Measurements from ENCODE around the gene YJU2. TPM values are rescaled to one million over a fixed set of nuclear protein-coding genes. Genes with fewer than 3 reads are reported as not detected.

YJU2 gene
- total and polyA plus RNA-seq, 9 donors, result 18.4 to 33.1 (median 21.5) TPM

GRCh38 chr19:4224470-4224869 is 22.4 kb upstream of the YJU2 start:
- H3K4me3 ChIP-seq, result no peak overlapping the region
- 56 to 61% (median 58%) methylated on average over 15 of the region's 15 CpGs for WGBS, 3 donors
- H3K27ac ChIP-seq, result no peak overlapping the region
- intact Hi-C loops (cut with DNase I), result no loop called here
- H3K36me3 ChIP-seq, result no peaks in the 10 kb centered on the region
- H3K27me3 ChIP-seq, result no peaks in the 10 kb centered on the region
- DNase-seq, result no peak
- no peaks in the 10 kb centered on the region for H3K4me1 ChIP-seq (ENCODE audit: insufficient read depth)
- TF ChIP-seq POLR2A (IDR thresholded peaks at IDR 0.05) (no peak), EP300 (IDR thresholded peaks at IDR 0.05) (no peak)
- TF ChIP-seq, protein P1, sequence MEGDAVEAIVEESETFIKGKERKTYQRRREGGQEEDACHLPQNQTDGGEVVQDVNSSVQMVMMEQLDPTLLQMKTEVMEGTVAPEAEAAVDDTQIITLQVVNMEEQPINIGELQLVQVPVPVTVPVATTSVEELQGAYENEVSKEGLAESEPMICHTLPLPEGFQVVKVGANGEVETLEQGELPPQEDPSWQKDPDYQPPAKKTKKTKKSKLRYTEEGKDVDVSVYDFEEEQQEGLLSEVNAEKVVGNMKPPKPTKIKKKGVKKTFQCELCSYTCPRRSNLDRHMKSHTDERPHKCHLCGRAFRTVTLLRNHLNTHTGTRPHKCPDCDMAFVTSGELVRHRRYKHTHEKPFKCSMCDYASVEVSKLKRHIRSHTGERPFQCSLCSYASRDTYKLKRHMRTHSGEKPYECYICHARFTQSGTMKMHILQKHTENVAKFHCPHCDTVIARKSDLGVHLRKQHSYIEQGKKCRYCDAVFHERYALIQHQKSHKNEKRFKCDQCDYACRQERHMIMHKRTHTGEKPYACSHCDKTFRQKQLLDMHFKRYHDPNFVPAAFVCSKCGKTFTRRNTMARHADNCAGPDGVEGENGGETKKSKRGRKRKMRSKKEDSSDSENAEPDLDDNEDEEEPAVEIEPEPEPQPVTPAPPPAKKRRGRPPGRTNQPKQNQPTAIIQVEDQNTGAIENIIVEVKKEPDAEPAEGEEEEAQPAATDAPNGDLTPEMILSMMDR (IDR thresholded peaks at IDR 0.05), result no peak
- H3K9me3 ChIP-seq, result no peaks in the 10 kb centered on the region

DNA sequence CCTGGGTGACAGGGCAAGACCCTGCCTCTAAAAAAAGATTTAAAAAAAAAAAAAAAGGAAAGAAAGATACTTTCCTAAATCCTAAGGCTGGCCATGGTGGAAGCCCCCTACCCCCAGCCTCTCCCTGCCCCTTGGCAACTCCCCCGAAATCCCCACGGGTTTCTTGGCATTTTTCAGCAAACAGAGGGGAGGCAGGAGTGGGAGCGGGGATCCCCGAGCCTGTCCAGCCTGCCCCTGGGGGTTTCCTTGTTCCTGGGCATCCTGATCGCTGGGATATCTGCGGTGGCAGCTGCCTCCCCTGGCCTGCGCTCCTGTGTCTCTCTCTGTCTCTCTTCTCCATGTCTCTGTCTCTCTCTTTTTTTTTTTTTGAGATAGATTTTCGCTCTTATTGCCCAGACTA is 21.0 kb upstream of the YJU2 start:
- no peak overlapping the region for H3K27ac ChIP-seq
- no peaks in the 10 kb centered on the region for H3K9me3 ChIP-seq
- H3K4me3 ChIP-seq, result no peak overlapping the region
- 59 to 62% (median 62%) methylated on average over 8 of the region's 8 CpGs for WGBS, 3 donors
- TF ChIP-seq, protein P1 (IDR thresholded peaks at IDR 0.05), result no peak
- TF ChIP-seq EP300 (IDR thresholded peaks at IDR 0.05), result no peak
- no peak for TF ChIP-seq POLR2A (IDR thresholded peaks at IDR 0.05)
- no peaks in the 10 kb centered on the region for H3K36me3 ChIP-seq
- no peaks in the 10 kb centered on the region for H3K4me1 ChIP-seq (ENCODE audit: insufficient read depth)
- no peak for DNase-seq
- intact Hi-C loops (cut with DNase I), result no loop called here
- H3K27me3 ChIP-seq, result no peaks in the 10 kb centered on the region

DNA sequence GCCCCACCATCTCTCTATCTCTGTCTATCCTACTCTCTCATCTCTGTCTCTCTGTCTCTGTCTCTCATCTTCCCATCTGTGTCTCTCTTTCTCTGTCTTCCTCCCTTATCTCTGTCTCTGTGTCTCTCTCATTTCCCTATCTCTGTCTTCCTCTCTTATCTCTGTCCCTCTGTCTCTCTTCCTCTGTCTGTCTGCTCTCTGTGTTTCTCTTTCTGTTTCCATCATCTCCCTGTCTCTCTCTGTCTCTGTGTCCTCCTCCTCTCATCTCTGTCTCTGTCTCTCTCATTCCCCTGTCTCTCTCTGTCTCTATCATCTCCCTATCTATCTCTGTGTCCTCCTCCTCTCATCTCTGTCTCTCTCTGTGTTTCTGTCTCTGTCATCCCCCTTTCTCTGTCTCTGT is 19.1 kb upstream of the YJU2 start:
- Histone ChIP-seq H3K27me3 (no peaks in the 10 kb centered on the region), H3K36me3 (no peaks in the 10 kb centered on the region), H3K4me1 (ENCODE audit: insufficient read depth) (no peaks in the 10 kb centered on the region), H3K9me3 (no peaks in the 10 kb centered on the region), H3K4me3 (no peak overlapping the region), H3K27ac (no peak overlapping the region)
- intact Hi-C loops (cut with DNase I), result no loop called here
- DNase-seq, result no peak
- TF ChIP-seq EP300 (IDR thresholded peaks at IDR 0.05) (no peak), POLR2A (IDR thresholded peaks at IDR 0.05) (no peak)
- TF ChIP-seq, protein P1 (IDR thresholded peaks at IDR 0.05), result no peak

DNA sequence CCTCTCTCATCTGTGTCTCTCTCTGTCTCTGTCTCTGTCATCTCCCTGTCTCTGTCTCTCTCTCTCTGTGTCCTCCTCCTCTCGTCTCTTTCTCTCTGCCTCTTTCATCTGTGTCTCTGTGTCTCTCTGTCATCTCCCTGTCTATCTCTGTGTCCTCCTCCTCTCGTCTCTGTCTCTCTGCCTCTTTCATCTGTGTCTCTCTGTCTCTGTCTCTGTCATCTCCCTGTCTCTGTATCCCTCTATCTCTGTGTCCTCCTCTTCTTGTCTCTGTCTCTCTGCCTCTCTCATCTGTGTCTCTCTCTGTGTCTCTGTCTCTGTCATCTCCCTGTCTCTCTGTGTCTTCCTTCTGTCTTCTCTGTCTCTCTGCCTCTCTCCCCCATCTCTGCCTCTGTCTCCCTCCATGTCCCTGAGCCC is 18.1 kb upstream of the YJU2 start:
- Histone ChIP-seq H3K4me3 (no peak overlapping the region), H3K27me3 (no peaks in the 10 kb centered on the region)
- intact Hi-C loops (cut with DNase I), result no loop called here

More for the DNA sequence above, 18.1 kb upstream of the YJU2 start:
- TF ChIP-seq, protein P1 (IDR thresholded peaks at IDR 0.05), result no peak
- TF ChIP-seq EP300 (IDR thresholded peaks at IDR 0.05) (no peak), POLR2A (IDR thresholded peaks at IDR 0.05) (no peak)
- DNase-seq, result no peak
- Histone ChIP-seq H3K36me3 (no peaks in the 10 kb centered on the region), H3K27ac (no peak overlapping the region), H3K4me1 (ENCODE audit: insufficient read depth) (no peaks in the 10 kb centered on the region), H3K9me3 (no peaks in the 10 kb centered on the region)
- WGBS, 3 donors, result 53 to 64% (median 63%) methylated on average over 2 of the region's 2 CpGs
